GM18520 (cell line): Measurements from ENCODE around the gene GPSM1.

Source experiments
- ATAC-seq: cut with Tn5 transposase; IDR thresholded peaks from one replicate; pipeline ENCODE4 v1.9.1; 2021; ENCODE audit not compliant: unreplicated experiment

The GPSM1 gene

DNA sequence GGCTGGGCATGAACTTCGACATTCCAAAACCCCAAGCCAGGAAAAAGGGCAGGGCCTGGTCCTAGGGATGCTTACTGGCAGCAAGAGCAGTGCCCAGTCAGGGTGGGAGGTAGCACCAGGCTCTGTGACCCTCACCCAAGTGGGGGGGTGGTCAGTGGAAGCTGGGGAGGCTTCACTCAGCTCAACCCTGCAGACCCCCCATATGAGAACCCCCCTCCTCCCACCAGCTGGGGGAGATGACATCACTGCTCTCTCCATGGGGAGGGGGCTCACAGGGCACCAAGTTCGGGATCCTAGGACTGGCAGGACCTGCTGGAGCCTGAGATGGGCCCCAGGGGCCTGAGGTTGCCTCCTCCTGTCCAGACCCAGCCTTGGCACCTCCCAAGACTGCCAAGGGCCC, 31.5 kb downstream of the GPSM1 start:
- no peak for ATAC-seq

DNA sequence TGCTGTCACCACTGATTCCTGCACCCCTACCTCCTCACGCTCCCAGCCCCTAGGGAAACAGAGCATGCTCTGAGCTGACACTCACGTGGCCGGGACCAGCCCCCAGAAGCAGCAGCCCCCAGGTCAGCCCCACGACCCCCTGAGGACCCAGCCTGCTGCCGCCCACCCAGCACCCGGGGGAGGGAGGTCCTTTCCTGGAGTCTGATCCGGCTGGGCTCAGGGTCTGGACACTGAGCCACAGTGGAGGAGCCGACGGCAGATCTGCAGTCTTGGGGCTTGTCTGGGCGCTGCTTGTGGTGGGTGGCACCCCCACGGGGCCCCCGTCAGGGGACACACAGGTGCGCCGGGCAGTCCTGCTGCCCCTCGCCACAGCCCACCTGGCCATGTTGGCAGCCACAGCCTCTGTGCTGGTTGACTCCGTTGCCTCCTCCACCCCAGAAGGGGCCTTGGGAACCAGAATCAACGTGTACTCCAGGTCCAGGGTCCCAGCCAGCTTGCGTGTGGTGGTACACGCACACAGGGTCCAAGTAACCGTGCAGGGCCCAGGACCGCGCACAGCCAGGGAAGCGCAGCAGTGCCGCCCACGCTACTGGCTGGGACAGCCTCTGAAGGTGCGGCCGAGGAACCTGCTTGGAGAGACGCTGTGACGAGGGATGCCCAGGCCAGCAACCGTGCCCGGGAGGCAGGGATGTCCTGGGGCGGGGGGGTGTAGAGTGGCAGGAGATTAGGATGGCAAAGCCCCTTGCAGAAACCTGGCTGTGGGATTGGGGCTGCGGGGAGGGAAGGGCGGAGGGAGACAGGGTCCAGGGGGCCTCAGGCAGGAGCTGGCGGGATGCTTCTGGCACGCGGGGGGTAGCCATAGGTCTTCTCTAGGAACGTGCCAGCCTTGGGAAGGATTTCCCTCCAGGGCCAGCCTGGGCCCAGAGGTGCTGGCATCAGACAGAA, 32.7 kb downstream of the GPSM1 start:
- ATAC-seq, result no peak

DNA sequence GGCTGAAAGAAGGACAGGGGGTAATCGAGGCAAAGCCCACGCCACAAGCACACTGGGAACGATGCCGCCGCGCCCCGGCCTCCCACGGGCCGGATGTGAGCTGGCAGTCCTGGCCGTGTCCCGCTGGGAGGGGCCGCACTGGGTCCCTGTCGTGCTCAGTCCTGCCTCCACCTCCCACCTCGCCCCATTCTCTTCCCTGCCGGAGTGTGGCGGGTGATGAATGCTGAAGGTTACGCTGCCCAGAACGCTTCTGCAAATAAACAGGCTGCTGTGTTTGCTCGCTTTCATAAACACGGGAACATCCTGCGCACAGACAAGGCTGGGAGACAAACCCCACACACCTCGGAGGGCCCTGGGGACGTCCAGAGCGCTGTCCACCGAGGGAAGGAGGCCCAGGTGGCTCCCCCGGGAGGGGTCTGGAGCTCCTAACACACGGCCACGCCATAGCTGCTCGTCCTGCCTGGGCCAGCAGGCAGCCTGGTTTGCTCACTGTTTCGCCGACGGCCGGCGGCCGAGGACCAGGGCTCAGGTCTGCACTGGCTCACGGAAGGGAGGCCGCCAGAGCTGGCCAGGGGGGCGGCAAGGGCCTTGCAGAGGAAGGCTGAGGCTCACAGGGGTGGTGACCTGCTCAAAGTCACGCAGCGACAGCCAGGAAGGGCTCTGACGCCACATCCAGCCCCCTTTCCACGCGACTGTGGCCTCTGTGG, 33.9 kb downstream of the GPSM1 start:
- ATAC-seq, result no peak

GRCh38 chr9:136361754-136362449, 34.6 kb downstream of the GPSM1 start:
- ATAC-seq, result no peak

DNA sequence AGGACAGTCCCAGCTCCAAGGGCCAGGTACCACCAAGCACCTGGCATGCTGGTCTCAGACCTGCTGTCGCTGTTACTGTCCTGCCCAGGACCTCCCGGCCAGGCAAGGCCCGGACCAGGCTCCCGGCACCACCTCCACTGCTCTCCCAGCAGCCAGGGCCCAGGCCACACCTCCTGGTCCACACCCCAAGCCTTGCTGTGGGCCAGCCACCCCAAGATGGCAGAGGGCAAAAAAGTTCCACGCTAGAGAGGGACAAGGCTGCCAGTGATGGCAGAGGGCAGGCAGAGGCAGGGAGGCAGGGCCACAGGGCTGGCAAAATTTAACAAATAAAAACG, 35.1 kb downstream of the GPSM1 start:
- no peak for ATAC-seq

GRCh38 chr9:136363106-136363948, 36.0 kb downstream of the GPSM1 start, which contains the start of gene DNLZ:
DNLZ (minus strand) TSS chr9:136363744; CDS start chr9:136363714, 30 bp downstream.
- ATAC-seq, result peak; percentile 57

GRCh38 chr9:136363949-136364748, 36.8 kb downstream of the GPSM1 start:
- no peak for ATAC-seq

DNA sequence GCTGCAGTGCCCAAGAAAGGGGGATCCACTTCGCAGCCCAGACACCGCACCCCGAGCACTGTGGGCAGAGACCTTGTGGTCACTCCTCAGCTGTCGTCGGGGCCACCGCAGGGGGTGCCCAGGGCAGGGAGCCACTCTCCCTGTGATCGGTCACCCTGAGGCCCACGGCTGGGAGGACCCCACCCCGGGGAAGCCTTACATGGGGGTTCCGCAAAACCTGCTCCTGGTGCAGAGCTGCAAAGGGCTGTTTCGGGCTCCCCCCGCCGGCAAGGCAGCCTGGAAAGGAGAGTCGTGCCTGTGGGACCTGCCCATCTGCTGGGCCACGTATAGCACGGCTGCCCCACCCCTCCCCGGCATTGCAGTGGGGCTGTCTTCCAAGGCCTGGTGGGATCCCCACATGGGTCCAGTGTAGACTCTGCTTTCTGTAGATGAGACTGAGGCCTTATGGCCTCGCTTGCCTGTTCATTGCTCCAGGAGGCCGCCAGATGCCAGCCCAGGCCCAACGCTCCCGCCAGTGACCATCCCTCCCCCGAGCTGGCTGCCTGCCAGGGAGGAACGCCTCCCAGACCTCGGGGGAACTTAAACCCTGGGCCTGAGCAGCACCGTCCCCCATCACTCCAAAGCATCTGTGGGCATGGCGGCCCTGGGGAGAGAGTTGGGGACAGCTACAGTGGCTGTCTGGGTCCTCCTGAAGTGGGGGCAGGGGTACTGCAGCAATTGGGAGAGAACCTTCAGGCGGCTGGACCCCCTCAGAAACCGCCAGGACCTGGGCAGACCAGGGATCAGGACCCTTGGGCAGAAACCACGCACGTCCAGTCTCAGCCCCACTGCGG, 37.8 kb downstream of the GPSM1 start:
- ATAC-seq, result no peak

DNA sequence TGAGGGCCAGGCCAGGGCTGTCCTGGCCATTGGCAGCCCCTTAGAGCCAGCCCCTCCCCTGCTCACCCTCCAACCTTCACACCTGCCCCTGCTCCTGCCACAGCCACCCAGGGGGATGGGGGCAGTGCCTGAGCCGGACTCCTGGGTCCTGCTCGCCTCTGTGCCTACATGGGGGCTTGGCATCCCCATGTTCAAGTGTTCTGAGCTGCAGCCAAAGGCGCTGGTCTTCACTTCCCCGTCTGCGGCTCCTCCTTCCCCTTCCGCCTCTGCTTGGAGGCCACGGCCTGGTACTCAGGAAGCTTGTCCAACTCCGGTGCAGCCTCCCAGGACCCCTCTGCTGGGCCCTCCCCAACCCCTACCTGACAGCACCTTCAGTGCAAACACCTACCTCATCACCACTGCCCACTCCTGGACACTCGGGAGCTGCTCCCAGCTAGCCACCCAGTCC, 38.5 kb downstream of the GPSM1 start:
- no peak for ATAC-seq

GRCh38 chr9:136366826-136367225, 39.5 kb downstream of the GPSM1 start:
- no peak for ATAC-seq

DNA sequence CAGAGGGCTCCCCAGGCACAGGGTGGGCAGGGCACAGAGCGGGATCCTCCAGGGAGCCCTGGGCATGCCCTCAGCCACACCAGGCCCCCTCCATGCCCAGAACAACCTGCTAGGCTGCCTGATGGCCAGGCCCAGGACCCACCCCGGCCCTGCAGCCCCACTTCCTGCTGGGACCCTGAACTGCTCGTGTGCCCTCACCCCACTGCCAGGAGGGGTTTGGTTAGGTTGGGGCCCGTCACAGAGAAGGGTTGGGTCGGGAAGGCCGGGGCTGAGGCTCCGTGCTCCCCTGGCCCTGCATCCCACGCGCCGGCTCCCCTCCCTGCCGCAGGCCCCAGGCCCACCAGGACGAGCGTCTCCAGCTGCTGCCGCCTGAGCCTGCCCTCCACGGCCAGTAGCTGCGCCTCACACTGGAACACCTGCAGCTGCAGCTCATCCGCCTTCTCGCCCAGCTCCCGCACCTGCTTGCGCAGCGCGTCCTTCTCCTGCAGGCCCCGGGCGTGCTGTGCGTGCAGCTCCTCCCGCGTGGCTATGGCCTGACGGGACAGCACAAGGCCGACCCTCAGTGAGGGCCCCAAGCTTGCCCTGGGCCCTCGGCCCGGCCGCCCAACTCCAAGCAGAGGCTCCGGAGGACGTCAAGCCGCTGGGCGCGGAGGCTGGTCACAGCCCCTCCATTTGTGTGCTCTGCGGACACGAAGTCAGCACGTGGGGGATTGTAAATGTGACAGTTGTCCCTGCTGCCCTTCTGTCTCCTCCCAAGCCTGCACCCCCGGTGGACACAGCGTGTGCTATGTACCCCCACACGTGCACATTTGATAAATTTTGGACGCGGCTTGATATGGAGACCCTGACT, 40.2 kb downstream of the GPSM1 start:
- ATAC-seq, result no peak

- no peak for ATAC-seq
These were observed 40.9 kb downstream of the GPSM1 start for GRCh38 chr9:136368190-136368589.

DNA sequence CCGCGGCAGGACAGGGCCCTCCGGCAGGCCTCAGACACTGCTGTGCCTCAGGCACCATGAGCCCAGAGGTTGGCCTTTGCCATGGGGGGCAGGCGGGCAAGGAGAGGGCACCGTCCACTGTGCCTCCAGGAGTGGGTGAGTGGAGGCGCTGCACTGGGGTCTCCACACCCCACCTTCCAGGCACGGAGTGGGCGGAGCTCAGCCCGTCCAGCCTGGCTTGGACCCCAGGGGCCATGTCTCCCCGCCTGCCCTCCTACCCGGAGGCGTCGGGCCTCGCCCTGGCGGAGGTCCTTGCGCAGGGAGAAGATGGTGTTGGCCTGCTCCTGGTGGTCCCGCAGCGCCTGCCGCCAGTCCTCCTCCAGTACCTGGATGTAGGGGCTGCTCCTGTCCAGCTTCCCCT, 42.7 kb downstream of the GPSM1 start:
- ATAC-seq, result no peak

DNA sequence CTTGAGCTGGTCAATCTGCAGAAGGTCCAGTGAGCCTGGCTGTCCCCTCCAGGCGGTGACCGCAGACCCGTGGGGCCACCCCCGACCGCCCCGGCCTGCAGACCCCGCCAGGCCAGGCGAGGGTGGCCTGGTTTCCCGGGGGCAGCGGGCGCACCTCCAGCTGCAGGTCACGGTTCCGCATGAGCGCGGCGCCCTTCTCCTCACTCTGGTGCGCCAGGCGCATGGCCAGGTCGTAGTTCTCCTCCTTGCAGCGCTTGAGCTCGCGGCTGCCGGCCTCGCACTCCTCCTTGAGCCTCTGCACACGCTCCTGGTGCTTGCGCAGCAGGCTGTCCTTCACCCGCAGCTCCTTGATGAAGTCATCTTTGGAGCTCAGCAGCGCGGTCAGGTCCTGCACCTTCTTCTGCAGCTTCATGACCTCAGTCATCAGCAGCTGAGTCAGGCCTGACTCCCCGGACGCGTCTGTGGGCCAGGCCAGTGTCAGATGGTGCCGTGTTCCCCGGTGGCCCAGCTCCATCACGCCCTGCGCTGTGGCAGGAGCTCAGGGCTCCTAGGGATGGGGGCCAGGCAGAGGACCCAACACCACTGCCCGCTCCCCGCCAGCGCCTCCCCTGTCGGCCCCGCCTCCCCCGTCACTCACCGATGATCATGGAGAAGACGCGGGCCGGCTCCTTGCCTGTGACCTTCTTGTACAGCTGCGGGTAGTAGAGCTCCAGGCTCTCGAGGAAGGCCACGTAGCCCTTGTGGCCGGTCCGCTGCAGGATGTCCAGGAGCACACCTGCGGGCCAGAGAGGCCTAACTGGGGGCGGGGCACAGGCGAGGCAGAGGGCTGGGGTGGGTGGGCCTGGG, 43.6 kb downstream of the GPSM1 start:
- ATAC-seq, result no peak

DNA sequence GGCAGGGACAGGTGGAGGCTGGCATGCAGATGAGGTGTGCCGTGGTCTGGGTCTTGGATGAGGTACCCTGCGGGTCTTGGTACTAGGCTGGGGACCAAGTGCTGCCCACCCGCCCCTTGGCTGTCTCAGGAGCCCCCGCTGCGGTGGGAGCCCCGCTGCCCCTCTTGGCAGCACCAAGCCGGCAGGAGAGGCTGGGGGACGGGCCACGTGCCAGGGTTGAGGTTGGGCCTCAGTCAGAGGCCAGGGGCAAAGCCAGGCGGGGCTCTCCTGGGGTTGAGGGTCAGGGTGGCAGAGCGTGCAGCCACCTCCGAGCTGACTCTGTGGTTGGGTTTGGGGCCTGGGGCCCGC, 44.2 kb downstream of the GPSM1 start:
- no peak for ATAC-seq

- no peak for ATAC-seq
These were observed 44.7 kb downstream of the GPSM1 start for GRCh38 chr9:136372006-136372405.

DNA sequence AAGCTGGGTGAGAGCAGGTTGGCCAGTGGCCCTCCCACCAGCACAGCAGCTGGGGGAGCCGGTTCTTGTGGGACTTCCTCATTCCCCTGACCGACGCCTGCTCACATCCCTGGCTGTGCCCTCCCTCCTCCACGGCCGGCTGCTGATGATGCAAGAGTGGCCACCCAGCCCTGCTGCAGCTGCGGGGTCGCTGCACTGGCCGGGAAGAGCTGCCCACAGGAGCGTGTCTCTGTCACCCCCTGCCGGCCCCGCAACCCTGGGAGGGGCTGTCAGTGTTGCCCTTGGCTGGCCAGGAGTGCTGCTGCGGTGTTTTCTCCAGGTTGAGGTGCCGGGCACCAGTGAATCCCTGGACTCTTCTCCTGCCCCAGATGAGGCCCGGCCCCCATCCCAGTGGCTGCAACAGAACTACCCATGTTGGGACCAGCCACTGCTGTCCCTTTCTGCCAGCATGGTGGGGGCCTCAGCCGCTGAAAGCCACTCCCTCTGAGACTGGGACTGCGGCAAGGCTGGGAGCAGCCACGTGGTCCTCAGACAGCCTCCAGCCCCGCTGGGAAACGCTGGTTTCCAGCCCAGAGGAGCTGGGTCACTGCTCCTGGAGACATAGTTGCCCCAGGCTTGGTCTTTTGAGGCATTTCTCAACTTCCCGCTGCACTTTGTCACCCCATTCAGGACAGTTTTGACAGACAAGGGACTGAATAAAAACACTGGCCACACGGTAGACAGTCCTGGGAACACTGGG, 45.4 kb downstream of the GPSM1 start:
- ATAC-seq, result no peak
